ENCODE measurements around the gene LARP4.
"Not testable (repeated sequence)": the region's sequence is repeated elsewhere in the genome, so short reads cannot be mapped to it uniquely, and the experiment has no call there.

Gene LARP4

DNA sequence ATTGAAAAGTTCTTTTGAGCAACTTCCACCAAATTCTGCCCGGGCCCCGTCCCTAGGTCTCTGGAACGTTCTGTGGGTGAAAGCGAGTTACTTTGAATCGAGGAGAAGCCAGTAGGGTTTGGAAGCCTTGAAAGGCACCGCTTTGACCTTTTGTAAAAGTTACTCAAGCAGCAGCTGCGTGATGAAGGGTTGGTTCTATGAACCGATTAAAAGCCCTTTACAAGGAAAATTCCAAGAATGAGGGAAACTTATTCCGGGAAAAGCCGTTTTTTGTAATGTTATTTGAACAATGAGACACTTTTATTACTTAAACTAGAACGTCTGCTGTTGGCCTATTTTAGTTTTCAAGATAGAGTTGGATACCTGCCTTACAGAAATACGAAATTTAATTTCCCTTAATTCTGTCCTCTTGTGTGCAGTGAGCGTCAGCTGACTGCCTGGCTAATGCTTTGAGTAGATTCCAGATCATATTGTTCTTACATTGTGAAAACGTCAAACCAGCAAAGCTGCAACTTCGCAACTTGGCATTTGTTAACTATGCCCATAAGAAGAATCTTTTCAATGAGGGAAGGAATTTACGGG, 906 bp downstream of the LARP4 start:
- DNase-seq: peak; percentile 55

GRCh38 chr12:50402264-50403000, 1.7 kb downstream of the LARP4 start:
- DNase-seq: no peak

DNA sequence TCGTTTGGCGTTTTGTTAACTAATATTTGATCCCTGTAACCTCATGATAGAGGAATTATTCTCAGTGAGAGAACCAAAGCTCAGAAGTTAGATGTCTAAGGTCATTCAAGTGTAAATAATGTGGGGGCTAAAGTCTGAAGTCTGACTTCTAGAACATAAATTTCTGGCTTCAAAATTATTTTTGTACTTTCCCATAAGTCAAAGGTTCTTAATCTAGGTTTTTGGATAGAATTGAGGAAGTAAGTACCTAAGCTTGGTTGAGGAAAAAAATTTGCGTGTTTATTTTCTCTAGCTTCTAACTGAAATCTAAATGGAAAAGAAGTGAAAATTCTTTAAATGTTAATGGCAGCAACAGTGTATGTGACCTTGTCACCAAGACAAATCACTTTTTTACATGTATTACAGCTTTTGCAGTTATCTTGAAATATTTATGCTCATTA, 2.3 kb downstream of the LARP4 start:
- no peak for DNase-seq

DNA sequence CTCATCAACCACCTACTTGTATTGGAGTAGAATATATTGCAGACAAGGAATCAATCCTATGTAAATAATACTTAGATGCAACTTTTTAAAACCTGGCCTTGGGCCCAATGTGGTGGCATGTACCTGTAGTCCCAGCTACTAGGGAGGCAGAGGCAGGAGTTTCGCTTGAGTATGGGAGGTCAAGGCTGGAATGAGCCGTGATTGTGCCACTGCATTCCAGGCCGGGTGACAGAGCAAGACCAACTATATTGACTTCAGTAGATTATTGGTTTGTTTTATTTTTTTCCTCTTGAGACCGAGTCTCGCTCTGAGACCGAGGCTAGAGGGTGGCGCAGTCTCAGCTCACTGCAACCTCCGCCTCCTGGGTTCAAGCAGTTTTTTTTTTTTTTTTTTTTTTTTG, 3.6 kb downstream of the LARP4 start:
- DNase-seq: no peak

DNA sequence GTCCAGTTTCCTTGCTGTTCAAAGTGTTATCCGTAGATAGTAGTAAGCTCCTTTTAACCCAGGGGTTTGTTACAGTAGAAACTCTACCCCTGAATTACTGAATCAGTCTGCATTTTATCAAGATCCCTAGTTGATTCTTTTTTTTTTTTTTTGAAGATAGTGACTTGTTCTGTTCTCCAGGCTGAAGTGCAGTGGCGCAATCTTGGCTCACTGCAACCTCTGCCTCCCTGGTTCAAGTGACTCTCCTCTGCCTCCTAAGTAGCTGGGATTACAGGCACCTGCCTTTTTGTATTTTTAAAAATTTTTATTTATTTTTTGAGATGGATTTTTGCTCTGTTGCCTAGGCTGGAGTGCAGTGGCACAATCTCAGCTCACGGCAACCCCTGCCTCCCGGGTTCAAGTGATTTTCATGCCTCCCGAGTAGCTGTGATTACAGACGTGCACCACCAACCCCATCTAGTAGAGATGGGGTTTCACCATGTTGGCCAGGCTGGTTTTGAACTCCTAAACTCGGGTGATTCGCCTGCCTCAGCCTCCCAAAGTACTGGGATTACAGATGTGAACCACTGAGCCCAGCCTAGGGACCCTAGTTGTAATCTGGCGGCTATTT, 10.5 kb downstream of the LARP4 start:
- DNase-seq: no peak

- DNase-seq: no peak
These were observed 15.3 kb downstream of the LARP4 start for GRCh38 chr12:50415899-50416479.

- no peak for DNase-seq
These were observed 18.6 kb downstream of the LARP4 start for GRCh38 chr12:50419112-50419909.

DNA sequence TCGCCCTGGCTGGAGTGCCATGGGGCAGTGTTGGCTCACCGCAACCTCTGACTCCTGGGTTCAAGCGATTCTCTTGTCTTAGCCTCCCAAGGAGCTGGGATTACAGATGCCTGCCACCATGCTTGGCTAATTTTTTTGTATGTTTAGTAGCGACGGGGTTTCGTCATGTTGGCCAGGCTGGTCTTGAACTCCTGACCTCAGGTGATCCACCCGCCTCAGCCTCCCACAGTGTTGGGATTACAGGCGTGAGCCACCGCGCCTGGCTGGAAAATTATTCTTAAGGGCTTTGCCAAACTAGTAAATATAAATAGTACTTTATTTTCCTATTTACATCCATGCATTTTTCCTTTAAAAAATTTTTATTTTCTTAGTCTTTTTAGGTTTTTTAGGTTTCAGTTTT, 22.2 kb downstream of the LARP4 start:
- DNase-seq: not testable (repeated sequence)

DNA sequence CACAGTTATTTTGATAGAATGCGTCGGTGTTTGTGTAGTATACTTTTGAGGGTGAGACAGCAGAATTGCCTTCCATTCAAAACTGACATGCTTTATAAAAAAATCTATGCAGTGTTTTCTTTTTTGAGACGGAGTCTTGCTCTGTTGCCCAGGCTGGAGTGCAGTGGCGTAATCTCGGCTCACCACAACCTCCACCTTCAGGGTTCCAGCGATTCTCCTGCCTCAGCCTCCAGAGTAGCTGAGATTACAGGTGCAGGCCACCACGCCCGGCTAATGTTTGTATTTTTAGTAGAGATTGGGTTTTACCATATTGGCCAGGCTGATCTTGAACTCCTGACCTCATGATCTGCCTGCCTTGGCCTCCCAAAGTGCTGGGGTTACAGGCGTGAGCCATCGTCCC, 22.7 kb downstream of the LARP4 start:
- not testable (repeated sequence) for DNase-seq

DNA sequence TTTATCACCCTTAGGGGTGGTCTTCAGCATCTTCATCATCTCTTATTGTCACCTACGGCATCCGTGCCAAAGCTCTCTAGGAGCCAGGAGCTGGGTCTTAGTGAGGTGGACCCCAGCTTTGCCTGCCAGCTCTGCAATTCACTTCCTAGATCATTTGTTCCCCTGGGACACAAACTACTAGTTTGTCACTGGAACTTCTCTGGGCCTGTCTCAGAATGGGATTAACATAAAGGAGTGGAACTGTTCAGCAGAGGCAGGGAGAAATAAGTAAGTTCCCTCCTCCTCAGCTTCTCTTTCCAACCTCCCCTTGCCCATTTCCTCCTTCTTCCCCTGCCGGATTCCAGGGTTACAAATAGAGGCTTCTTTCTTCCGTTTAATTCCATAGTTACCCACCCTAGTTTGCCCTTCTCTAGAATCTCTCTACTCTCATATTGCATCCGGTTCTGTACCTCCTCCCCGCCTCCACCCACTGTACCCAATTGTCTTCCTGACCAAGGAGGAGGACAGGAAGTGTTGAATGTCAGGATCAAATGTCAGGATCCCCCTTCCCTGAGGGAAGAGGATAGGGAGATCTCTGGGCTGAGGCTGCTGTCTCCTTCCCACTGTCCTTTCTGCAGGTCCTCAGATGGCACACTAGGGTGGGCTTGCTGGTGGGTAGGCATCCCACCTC, 25.0 kb downstream of the LARP4 start:
- DNase-seq: no peak

DNA sequence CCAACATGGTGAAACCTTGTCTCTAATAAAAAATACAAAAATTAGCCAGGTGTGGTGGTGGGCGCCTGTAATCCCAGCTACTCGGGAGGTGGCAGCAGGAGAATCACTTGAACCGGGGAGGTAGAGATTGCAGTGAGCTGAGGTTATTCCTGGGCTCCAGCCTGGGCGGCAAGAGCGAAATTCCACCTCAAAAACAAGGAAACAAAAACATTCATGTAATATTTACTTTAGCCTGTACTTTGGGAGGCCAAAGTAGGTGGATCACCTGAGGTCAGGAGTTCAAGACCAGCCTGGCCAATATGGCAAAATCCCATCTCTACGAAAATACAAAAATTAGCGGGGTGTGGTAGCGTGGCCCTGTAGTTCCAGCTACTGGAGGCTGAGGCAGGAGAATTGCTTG, 31.0 kb downstream of the LARP4 start:
- not testable (repeated sequence) for DNase-seq

DNA sequence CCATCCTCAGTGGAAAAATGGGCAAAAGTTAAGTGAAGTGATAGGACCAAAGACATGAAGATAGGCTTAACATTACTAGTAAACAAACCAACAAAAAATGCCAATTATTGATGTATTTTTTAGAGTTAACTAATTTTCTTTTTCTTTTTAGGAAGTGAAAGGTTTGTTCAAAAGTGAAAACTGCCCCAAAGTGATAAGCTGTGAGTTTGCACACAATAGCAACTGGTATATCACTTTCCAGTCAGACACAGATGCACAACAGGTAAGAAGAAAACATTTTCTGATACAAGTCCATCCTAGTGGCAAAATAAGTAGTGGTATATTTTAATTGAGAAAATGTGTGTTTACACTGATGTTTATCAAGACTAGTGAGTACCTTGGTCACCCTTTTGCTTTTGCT, 39.6 kb downstream of the LARP4 start:
- no peak for DNase-seq

GRCh38 chr12:50441763-50442162, 41.1 kb downstream of the LARP4 start:
- DNase-seq: no peak

DNA sequence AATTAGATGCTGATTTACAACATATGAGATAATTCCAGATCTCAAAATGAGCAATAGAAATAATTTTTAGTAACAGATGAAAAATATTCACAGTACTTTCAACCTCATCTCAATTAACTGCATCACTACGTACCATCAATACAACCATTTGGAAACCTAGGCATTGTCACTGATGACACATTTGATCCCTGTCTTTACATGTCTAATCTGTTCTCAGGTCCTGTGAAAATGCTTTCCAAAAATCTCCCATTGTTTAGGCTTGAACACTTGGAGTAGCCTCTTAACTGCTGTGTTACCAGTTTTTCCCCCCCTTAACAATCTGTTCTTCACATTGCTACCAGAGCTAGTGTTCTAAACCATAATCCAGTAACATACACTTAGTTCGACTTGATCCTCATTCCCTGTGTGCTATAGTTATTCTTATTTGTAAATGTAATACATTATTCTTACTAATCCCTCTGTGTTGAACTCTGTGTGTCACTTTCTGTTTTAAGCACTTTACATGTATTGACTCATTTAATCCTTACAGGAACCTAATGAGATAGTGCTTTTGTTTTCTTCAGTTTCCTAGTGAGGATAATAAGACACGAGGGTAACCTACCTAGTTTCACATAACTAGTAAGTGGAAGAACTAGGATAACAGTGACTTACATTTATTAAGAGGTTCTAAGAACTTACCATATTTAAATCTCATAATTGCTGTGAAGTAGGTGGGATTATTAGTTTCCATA, 41.7 kb downstream of the LARP4 start:
- DNase-seq: no peak

- not testable (repeated sequence) for DNase-seq
These were observed 49.0 kb downstream of the LARP4 start for GRCh38 chr12:50449671-50450070.

DNA sequence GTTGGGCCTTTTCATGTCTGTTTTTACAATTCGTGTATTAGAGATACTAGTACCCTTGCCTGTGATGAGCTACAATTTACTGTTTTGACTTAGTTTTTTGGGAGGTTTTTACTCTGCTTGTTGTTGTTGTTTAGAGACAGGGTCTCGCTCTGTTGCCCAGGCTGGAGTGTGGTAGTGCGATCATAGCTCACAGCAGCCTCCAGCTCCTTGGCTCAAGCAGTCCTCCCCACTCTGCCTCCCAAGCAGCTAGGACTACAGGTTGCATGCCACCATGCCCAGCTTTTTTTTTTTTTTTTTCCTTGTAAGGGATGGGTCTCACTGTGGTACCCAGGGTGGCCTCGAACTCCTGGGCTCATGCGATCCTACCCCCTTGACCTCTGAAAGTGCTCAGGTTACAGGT, 52.1 kb downstream of the LARP4 start:
- DNase-seq: no peak

GRCh38 chr12:50453872-50454271, 53.2 kb downstream of the LARP4 start:
- DNase-seq: no peak

DNA sequence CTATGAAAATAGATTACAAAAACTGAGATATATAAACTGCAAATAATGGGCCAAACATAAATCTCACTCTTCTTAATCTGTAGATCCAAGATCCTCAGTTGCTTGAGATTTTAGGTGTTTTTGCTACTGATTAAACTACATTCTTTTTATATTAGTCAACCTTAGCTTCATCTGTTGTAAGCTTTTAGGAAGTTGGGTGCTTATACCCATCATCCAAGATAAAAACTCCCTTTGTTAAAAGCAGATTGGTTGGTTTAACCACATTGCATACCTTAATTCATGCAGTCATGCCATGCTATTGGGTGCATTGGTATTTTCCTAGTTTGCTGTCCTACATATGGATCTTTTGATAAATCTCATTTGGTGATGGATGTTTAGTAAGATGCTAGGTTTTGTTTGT, 57.9 kb downstream of the LARP4 start:
- no peak for DNase-seq

DNA sequence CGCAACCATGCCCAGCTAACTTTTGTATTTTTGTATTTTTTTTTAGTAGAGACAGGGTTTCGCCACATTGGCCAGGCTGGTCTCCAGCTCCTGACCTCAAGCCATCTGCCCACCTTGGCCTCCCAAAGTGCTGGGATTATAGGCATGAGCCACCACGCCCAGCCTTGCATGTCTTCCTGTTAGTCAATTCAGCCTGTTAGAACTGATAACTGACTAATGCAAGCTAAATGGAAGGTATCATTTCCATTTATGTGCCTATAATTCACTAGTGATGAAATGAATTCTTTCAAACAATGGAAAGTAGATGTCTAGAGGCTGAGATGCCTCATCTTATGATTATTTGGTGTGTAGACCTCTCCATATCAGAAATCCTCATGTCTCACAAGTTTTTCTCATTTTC, 66.8 kb downstream of the LARP4 start:
- DNase-seq: no peak

- no peak for DNase-seq
These were observed 76.7 kb downstream of the LARP4 start for GRCh38 chr12:50477241-50477832.

- no peak for DNase-seq
These were observed 81.9 kb downstream of the LARP4 start for GRCh38 chr12:50482571-50482970.
